GM19468 (cell line): ENCODE results near the gene CCDC201.
"Not testable (repeated sequence)": the region's sequence is repeated elsewhere in the genome, so short reads cannot be mapped to it uniquely, and the experiment has no call there.

ENCODE experiments used
- ATAC-seq: cut with Tn5 transposase; IDR thresholded peaks from one replicate; pipeline ENCODE4 v1.9.1; 2021; ENCODE audit warnings: mild to moderate bottlenecking, moderate library complexity, moderate number of reproducible peaks; ENCODE audit not compliant: unreplicated experiment; ENCODE audit errors: extremely low read depth

The CCDC201 gene

DNA sequence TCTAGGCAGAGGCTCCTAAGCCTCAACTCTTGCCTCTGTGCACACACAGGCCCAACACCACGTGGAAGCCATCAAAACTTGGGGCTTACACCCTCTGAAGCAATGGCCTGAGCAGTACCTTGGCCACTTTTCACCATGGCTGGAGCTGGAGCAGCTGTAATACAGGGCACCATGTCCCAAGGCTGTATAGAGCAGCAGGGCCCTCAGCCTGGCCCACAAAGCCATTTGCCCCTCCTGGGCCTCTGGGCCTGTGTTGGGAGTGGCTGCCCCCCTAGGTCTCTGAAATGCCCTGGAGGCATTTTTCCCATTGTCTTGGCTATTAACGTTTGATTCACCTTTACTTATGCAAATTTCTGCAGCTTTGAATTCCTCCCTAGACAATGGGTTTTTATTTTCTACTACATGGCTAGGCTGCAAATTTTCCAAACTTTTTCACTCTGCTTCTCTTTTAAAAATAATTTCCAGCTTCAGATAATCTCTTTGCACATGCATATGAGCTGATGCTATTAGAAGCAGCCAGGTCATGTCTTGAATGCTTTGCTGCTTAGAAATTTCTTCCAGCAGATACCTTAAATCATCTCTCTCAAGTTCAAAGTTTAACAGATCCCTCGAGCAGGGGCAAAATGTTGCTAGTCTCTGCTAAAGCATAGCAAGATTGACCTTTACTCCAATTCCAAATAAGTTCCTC, 5.7 kb upstream of the CCDC201 start:
- ATAC-seq = no peak

DNA sequence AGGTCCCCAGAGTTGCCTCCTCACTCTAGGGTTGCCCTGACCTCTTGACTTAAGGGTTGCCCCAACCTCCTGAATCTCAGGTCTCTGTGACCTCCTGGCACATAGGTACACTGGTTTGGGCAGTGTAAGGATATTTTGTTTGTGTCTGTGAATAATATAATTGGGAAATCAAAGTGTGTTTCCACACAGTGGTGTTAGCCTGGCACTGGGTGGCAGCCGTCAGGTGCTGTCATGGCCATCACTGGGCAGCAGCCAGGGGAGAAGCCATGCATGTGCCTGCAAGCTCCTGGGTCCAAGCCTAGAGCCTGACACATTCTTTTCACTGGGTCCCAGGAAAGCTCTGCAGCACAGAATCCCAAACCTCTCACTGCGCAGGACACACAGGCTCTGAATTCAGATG, 3.6 kb upstream of the CCDC201 start:
- no peak for ATAC-seq

DNA sequence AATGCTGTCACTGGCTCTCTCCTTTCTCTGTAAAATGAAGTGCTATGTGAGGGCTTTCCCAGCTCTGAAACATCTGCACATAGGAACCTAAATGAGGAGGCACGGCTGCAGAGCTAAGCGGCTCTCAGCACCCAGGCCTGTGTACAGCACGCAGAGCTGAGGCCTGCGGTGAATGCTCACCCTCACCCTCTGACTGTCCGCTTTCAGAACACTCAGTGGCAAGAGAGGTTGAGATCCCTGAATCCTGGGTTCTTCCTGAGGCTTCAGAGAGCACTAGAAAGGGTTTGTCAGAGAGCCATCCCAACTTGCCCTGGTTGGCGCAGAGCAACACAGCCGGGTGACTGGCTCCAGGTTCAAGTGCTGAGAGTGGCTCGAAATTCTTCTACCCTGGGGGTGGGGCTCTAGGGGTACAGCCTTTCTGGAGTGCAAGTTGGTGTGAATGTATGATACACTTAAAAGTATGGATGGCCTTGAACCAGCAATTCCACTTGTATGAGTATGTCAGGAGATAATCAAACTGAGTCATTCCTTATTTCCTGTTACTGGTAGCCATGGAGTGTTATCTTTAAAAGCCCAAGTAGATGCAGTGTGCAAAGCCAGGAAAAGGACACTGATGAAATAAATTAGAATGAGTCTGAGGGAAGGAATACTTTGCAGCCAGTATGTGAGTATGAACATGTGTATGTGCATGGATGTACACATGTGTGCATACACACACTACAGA, 1.7 kb upstream of the CCDC201 start:
- ATAC-seq = no peak

DNA sequence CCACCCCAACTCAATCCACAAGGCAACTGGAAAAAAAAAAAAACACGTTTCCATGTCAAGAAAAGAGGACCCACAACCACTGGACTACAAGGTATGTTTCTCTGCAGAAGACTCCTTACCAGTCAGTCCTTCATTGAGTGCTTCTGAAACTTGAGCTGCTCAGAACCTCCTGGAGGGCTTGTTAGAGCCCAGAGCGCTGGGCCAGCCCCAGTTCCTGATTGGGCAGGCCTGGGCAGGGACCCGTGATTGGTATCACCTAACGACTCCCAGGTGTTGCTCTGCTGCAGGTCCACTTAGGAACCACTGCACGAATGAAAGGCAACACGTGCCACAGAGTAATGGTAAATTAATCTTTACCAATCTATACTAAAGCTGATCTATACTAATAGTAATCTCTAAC, 473 bp upstream of the CCDC201 start:
- ATAC-seq = no peak

DNA sequence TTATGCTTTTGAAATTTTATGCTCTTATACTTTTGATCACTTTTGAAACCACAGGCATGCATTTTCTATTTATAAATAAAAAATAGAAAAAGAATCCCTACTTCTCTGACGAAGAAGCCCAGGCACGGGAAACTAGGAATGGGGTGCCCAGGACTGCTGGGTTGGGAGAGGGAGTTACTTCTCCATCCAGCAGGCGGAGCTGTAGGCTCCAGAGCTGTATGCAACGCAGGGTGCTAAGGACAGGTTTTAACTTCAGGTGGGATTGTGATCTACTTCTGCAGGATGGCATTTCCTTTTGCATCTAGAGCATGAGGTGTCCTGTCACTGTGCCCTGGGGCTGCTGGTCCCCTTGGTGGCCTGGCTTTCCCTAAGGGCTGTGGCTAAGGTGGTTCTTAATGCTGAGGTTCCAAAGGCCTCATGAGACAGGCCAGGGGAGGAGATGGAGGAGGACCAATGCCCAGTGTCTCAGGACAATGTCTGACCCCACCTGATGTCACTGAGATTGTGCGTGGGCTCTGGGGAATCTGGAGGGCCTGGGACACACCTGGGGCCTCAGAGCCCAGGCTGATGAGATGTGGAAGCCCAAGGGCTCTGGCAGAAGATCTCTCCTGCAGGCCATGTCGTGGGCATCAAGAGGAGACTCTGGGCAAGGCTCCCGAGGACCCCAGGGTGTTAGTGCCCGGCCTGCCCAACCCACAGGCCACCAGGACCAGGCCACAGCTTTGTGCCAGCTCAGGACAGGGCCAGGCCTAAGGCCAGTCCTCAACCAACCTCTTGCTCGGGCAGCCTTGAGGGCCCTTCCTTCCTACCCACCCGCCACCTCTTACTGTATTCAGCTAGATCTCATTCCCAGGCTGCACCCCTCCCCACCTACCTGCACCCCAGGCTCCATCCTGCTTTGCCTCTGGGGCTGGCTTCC, 507 bp downstream of the CCDC201 start:
- no peak for ATAC-seq

DNA sequence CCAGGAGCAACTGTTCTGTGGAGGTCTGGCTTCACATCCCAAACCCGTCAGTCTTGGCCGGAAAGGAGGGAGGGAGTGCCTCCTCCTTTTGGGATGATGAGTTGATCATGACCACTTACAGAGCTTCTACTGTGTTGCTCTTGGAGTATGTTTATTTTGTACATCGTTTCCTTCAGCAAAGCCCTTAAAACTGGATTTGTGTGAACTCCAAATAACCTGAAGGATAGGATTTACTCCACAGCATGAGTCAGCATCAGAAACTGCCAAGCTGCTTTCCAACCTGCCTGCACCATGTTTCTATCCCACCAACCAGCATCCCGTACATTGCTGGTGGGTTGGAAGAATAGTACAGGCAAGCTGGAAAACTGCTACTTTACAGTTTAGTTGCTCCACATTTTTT, 3.5 kb downstream of the CCDC201 start:
- ATAC-seq = no peak

DNA sequence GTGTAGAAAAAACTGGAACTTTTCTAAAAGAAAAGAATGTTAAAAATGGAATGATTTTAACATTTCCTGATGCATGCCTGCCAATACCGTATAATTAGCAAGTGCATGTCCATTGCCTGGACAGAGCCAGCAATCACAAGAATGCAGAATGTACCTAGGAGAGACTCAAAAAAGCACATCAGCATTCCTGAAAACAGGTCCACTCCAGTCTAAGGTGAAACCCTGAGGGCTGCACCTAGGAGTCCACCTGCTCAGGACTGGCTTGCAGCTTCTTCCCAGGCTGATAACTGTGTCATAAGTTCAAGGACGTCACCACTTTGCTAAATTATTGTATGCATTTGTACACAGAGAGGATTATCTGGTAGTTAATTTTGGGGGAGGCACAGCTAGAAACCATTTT, 5.4 kb downstream of the CCDC201 start:
- ATAC-seq = no peak

DNA sequence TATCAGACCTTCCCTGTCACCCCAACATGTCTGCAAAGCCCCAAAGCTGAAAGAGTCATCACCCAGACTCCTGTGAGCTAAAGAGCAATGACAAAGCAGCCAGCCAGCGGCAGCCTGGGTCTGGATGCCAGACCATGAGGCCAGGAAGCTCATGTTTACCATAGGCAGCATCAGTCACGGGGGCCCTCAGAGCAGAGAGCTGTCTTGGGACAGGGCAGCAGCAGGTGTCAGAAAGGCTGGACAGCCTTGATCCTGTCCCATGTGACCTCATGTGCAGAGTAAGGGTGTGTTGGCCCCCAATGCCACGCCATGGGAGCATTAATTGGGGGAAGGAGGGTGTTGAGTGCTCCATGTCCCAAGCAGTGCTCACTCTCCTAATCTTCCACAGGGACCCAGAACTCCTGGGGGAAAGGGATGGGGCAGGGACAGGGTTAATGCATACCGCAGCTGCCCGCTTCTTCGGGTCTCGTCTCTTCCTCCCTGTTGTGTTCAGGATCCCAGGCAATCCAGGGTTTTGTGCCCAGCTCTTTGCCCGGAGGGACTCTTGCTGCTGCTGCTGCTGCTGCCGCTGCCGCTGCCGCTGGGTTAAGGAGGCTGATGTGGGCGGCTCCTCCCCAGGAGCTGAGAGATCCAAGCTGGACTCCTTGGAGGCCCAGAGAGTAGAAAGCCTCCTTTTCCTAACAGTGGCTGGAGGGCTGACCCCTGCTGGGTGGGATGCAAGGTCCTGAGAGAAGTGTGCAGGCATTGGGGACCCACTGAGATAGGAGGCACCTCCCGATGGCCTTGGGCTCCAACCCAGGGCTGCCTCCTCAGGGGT, 7.1 kb downstream of the CCDC201 start:
- ATAC-seq = no peak

DNA sequence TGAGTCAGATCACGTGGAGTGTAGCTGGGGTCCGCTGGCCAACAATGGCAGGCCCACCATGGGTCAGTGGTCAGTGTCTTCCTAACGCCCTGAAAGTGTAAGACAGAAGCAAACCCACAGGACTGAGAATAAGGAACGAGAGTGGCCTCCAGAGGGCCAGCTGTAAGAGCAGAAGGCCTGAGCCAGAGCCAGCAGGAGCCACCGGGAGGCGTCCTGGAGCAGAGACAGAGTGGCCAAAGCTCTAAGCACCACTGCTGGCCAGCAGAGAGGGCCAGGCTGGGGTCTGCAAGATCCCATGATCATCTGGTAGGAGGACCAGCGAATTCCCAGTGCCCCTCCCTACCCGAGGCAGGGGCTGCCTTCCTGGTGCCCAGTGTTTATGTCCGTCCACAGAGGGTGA, 9.2 kb downstream of the CCDC201 start:
- no peak for ATAC-seq

DNA sequence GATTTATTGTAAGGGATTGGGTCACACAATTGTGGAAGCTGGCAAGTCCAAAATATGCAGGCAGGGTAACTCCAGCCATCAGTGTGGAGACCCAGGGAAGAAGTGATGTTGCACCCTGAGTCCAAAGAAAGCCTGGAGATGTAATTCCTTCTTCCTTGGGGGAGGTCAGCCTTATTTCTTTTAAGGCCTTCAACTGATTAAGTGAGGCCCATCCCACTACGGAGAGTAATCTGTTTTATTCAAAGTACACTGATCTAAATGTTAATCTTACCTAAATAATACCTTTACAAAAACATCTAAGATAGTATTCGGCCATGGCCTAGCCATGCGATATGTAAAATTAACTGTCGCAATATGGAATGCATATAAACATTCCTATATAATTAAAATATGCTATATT, 16.0 kb downstream of the CCDC201 start:
- ATAC-seq = not testable (repeated sequence)

DNA sequence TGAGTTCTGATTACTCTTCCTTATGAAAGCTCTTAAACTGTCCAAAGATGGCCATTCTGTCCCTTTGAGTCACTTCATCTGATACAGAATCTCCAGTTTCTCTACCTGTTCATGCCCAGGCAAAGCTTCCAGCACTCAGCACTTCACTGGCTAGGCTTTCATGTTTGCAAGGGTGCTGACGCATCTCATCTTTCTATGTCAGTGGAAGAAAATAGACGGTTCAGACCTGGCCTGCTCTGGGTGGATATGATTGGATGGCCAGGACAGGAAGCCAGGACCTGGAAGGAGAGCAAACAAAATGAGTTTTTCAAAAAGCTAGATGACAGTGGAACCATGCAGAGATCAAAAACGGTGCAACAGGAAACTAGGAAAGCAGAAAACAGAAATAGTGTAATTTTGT, 17.2 kb downstream of the CCDC201 start:
- ATAC-seq = not testable (repeated sequence)

DNA sequence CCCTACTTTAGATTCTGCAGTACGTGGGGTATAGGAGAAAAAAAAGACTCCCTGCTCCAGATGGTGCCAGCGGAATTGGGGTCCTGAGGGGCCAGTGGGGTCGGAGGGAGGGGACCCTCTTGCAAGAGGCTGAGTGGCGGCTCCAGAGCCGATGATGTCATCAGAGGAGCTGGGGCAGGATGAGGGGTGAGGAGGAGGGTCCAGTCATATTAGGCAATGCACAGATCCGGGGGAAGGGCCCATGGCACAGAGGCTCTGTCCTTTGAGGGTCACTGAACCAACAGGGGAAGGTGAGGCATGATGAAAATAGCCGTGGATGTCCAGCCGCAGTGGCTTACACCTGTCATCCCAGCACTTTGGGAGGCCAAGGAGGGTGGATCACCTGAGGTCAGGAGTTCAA, 19.4 kb downstream of the CCDC201 start:
- not testable (repeated sequence) for ATAC-seq

DNA sequence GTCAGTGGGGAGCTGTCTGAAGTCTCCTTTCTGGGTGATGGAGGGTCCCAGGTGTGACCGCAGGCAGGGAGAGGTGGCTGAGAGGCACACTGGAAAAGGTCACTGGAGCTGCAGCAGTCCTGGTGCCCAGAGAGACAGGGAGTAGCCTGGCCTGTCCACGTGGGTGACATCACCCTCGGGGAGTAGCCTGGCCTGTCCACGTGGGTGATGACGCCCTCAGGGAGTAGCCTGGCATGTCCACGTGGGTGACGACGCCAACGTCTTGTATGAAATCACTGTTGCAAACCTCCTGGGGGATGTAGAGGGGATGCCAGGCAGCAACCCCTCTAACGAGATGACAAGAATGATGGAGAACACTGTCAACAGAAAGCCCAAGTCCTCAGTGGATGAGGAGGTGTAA, 19.9 kb downstream of the CCDC201 start:
- ATAC-seq = not testable (repeated sequence)

DNA sequence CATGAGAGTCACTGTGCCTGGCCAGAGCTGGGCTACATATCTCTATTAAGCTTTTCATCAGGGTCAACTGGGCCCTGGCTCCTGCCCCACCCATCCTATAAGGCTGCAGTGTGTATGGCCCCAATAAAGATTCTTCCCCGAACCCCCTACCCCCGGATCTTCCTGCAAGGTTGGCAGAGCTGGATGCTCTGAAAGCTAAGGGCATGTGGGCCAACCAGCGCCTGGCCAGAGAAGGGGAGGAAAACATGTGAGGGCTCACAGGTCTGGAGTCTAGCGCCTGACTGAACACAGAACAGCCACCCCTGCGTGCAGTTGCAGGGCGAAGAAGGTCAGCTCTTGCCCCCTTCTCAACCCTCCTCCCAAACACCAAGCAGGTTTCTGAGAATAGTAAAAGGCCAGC, 24.1 kb downstream of the CCDC201 start:
- ATAC-seq = not testable (repeated sequence)

DNA sequence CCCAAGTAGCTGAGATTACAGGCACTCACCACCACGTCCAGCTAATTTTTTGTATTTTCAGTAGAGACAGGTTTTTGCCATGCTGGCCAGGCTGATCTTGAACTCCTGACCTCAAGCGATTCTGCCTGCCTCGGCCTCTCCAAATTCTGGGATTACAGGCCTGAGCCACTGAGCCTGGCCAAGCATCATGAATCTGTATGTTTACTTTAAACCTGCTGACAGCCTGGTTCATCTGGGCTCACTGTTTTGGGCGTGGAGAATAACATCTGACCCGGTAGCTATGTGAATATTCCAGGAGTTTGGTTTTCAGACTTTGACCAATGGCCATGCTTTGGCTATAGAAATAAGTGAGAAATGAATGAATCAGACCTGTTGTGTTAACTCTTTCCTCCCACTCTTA, 26.3 kb downstream of the CCDC201 start:
- ATAC-seq = not testable (repeated sequence)

DNA sequence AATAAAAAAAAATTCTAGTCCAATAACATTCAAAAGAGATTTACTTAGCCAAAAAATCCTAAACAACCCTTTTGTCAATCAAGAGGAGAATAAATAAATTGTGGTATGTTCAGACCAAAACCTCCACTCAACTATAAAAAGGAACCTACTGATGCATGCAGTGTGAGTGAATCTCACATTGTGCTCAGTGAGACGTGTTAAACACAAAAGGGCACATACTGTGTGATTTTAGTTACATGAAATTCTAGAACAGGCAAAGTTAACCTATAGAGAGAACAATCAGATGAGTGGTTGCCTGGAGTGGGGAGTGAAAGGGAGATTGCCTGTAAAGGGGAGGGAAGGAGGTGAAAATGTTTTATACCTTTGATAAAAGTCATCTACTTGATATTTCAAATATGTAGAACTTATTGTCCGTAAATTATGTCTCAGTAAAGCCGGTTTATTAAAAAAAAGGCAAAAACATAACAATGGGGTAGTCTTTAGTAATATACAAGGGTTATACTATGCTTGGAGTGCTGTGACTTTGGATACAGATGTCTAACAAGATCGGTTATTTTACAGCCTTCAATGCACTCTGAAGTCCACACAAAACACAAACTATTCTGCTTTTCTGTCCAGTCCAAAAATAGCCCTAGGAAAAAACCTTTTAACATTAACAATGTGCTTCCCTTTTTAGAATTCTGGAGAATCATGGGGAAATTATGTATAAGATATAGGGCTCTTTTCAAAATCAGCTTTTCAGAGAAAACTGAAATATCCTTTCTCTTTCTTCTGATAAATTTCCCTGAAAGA, 30.8 kb downstream of the CCDC201 start:
- not testable (repeated sequence) for ATAC-seq

DNA sequence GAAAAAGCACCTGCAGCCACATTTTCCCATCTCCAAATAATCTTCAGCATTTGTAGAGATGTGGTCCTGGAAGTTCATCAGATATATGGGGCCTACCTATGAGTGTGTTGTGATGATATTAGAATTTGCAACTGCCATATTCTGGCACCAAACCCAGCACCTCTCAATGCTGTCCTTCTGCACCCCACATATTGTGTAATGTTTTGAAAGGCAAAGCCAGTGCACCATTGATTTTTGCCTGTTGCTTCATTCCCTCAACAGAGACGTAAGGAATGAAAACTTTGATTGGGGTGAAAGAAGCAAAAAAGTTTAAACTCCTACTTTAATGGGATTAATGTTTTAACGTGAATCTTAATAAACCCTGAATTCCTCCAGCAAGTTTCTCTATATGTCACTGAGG, 34.0 kb downstream of the CCDC201 start:
- not testable (repeated sequence) for ATAC-seq

DNA sequence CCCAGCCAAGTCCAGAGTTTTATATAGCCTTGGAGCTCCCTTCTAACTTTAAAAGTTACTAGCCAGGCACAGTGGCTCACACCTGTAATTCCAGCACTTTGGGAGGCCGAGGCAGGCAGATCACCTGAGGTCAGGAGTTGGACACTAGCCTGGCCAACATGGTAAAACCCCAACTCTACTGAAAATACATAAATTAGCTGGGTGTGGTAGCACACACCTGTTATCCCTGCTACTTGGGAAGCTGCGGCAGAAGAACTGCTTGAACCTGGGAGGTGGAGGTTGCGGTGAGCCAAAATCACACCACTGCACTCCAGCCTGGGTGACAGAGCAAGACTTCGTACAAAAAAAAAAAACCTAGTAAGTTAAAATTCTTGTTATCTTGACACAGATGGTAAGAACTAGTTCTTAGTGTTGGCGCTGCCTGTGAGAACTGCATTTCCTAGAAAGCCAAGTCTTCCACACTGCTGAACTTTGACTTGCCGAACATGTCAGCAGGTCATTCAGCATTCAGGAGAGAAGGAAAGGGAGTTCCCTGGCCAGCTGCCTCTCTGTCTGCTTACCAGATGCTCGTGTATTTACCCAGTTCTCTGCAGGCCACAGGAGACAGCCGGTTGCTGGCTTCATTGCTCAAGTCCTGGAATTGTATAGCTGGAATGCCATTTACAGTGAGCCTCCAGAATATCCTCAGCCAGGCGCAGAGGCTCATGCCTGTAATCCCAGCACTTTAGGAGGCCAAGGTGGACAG, 40.3 kb downstream of the CCDC201 start:
- ATAC-seq = not testable (repeated sequence)

DNA sequence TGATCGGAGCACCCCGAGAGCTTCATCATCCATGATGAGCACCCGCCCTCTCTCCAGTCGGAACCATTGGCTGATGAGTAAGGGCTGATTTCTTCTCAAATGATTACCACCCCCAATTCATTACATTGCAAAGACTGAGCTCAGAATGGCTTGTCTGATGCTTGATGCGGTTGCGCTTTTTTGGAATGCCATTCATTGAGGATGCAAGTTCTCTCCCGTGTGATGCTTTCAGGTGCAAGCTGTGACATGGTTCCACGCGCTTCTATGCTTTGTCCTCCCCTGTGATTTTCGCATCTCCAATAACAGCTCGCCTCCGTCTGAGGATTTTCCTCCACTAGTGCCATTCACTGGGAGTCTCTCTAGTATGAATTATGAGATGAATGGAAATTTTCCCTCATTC, 43.0 kb downstream of the CCDC201 start:
- ATAC-seq = not testable (repeated sequence)
